Measurements from ENCODE around the gene B3GAT3. TPM values are rescaled to one million over a fixed set of nuclear protein-coding genes. Genes with fewer than 3 reads are reported as not detected.

The B3GAT3 gene
- polyA plus RNA-seq, 1 donor from 2014 or later: 102 TPM

DNA sequence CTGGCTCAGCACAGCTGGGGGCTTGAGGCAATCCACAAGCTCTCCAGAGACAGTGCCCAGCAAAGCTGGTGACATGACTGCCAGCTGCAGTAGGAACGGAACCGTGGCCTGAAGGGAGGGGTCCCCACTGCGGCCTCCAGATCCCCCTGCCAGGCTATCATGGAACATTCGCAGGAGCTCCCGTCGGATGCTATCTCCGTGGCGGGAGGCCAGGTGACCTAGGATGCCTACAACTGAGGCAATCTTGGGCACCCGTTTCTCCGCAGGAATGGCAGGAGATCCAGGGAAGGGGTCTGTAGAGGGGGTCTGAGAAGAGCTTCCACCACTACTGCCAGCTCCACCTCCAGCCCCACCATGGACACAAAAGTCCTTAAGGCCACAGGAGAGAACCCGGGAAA lies 27.2 kb upstream of the B3GAT3 start:
- Histone ChIP-seq H3K9ac (ENCODE audit: low read length) (no peak overlapping the region), H3K9me2 (ENCODE audit: insufficient read depth, low read length) (no peaks in the 10 kb centered on the region), H3K36me3 (ENCODE audit: insufficient read depth, low read length) (no peaks in the 10 kb centered on the region), H3F3A (ENCODE audit: insufficient read depth, low read length, poor library complexity, severe bottlenecking) (no peaks in the 10 kb centered on the region), H2AFZ (ENCODE audit: low read depth, low read length) (no peak overlapping the region), H3K27me3 (ENCODE audit: insufficient read depth, low read depth, low read length) (no peaks in the 10 kb centered on the region), H3K27ac (ENCODE audit: low read length) (no peak overlapping the region), H3K9me3 (ENCODE audit: low read length) (no peaks in the 10 kb centered on the region), H4K20me1 (ENCODE audit: insufficient read depth) (no peaks in the 10 kb centered on the region), H3K4me2 (ENCODE audit: low read length) (no peak overlapping the region), H3K4me3 (ENCODE audit: low read length) (no peak overlapping the region), H3K79me2 (replicated peaks; ENCODE audit: insufficient read depth, low read length) (peaks cover 38% of the 10 kb centered on the region)
- TF ChIP-seq RAD21 (conservative IDR thresholded peaks at IDR 0.05) (no peak), TAF1 (IDR thresholded peaks at IDR 0.05; ENCODE audit: low read depth) (no peak), EZH2 (IDR thresholded peaks at IDR 0.05; ENCODE audit: borderline replicate concordance, insufficient read depth, low read length, poor library complexity, severe bottlenecking) (no peak), MXI1 (conservative IDR thresholded peaks at IDR 0.05; ENCODE audit: poor library complexity, severe bottlenecking) (no peak), SMC3 (conservative IDR thresholded peaks at IDR 0.05; ENCODE audit: poor library complexity) (no peak), POLR2AphosphoS5 (IDR thresholded peaks at IDR 0.05) (no peak), EP300 (conservative IDR thresholded peaks at IDR 0.05; ENCODE audit: poor library complexity, severe bottlenecking) (no peak)
- TF ChIP-seq, protein P1, sequence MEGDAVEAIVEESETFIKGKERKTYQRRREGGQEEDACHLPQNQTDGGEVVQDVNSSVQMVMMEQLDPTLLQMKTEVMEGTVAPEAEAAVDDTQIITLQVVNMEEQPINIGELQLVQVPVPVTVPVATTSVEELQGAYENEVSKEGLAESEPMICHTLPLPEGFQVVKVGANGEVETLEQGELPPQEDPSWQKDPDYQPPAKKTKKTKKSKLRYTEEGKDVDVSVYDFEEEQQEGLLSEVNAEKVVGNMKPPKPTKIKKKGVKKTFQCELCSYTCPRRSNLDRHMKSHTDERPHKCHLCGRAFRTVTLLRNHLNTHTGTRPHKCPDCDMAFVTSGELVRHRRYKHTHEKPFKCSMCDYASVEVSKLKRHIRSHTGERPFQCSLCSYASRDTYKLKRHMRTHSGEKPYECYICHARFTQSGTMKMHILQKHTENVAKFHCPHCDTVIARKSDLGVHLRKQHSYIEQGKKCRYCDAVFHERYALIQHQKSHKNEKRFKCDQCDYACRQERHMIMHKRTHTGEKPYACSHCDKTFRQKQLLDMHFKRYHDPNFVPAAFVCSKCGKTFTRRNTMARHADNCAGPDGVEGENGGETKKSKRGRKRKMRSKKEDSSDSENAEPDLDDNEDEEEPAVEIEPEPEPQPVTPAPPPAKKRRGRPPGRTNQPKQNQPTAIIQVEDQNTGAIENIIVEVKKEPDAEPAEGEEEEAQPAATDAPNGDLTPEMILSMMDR (IDR thresholded peaks at IDR 0.05; ENCODE audit: poor library complexity, severe bottlenecking): no peak
- TF ChIP-seq, protein P2, sequence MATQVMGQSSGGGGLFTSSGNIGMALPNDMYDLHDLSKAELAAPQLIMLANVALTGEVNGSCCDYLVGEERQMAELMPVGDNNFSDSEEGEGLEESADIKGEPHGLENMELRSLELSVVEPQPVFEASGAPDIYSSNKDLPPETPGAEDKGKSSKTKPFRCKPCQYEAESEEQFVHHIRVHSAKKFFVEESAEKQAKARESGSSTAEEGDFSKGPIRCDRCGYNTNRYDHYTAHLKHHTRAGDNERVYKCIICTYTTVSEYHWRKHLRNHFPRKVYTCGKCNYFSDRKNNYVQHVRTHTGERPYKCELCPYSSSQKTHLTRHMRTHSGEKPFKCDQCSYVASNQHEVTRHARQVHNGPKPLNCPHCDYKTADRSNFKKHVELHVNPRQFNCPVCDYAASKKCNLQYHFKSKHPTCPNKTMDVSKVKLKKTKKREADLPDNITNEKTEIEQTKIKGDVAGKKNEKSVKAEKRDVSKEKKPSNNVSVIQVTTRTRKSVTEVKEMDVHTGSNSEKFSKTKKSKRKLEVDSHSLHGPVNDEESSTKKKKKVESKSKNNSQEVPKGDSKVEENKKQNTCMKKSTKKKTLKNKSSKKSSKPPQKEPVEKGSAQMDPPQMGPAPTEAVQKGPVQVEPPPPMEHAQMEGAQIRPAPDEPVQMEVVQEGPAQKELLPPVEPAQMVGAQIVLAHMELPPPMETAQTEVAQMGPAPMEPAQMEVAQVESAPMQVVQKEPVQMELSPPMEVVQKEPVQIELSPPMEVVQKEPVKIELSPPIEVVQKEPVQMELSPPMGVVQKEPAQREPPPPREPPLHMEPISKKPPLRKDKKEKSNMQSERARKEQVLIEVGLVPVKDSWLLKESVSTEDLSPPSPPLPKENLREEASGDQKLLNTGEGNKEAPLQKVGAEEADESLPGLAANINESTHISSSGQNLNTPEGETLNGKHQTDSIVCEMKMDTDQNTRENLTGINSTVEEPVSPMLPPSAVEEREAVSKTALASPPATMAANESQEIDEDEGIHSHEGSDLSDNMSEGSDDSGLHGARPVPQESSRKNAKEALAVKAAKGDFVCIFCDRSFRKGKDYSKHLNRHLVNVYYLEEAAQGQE (IDR thresholded peaks at IDR 0.05; ENCODE audit: borderline replicate concordance): no peak

DNA sequence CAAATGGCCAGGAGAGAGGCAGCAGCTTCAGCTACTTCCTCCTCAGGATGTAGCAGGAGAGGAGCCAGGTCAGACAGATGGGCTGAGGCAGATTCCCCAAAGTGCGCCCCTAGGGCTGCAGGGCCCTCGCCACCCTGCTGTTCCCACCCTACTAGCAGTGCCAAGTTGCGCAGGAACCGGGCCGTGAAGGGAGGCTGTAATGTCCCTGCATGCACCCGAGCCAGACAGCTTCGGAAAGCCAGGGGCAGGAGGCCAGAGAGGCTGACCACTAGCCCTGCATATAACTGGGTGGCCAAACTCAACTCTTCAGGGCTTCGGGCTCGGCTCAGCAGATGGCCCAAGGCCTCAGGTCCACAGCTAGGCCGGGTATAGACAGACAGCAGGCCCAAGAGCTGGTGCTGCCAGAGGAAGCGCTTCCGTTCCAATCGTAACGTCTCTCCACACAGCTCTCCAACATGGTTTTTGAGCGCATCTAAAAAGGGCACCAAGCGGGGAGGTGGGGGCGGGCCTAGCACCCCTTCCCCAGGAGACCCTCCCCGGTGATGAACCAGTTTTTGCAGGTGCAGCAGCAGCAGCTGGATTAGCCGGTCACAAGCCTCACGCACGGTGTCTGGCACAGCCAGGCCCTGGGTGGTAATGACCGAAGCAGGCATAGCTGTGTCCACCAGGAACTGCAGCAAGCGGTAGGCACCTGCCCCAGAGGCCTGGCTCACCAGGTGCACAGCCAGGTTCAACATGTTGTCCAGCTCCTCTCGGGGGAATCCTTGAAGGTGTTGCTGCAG lies 26.6 kb upstream of the B3GAT3 start:
- H3K79me2 ChIP-seq (replicated peaks; ENCODE audit: insufficient read depth, low read length): peaks cover 38% of the 10 kb centered on the region
- H3K4me3 ChIP-seq (ENCODE audit: low read length): no peak overlapping the region
- H3K9ac ChIP-seq (ENCODE audit: low read length): no peak overlapping the region
- no peaks in the 10 kb centered on the region for H3K9me2 ChIP-seq (ENCODE audit: insufficient read depth, low read length)
- H3K27ac ChIP-seq (ENCODE audit: low read length): no peak overlapping the region
- no peaks in the 10 kb centered on the region for H4K20me1 ChIP-seq (ENCODE audit: insufficient read depth)
- H3K9me3 ChIP-seq (ENCODE audit: low read length): no peaks in the 10 kb centered on the region
- no peak overlapping the region for H3K4me2 ChIP-seq (ENCODE audit: low read length)
- no peaks in the 10 kb centered on the region for H3K27me3 ChIP-seq (ENCODE audit: insufficient read depth, low read depth, low read length)
- TF ChIP-seq TAF1 (IDR thresholded peaks at IDR 0.05; ENCODE audit: low read depth) (no peak), EZH2 (IDR thresholded peaks at IDR 0.05; ENCODE audit: borderline replicate concordance, insufficient read depth, low read length, poor library complexity, severe bottlenecking) (no peak)
- TF ChIP-seq, protein P1 (IDR thresholded peaks at IDR 0.05; ENCODE audit: poor library complexity, severe bottlenecking): no peak
- TF ChIP-seq, protein P2 (IDR thresholded peaks at IDR 0.05; ENCODE audit: borderline replicate concordance): no peak
- no peaks in the 10 kb centered on the region for H3F3A ChIP-seq (ENCODE audit: insufficient read depth, low read length, poor library complexity, severe bottlenecking)
- H2AFZ ChIP-seq (ENCODE audit: low read depth, low read length): no peak overlapping the region
- no peaks in the 10 kb centered on the region for H3K36me3 ChIP-seq (ENCODE audit: insufficient read depth, low read length)
